ENCODE data around the gene CHN2. TPM values are rescaled to one million over a fixed set of nuclear protein-coding genes. Genes with fewer than 3 reads are reported as not detected.

Gene CHN2
- total and polyA plus RNA-seq, 2 donors (not counting 1 experiment from before 2014, with no cell fraction given) = 0.86 to 1.4 TPM

DNA sequence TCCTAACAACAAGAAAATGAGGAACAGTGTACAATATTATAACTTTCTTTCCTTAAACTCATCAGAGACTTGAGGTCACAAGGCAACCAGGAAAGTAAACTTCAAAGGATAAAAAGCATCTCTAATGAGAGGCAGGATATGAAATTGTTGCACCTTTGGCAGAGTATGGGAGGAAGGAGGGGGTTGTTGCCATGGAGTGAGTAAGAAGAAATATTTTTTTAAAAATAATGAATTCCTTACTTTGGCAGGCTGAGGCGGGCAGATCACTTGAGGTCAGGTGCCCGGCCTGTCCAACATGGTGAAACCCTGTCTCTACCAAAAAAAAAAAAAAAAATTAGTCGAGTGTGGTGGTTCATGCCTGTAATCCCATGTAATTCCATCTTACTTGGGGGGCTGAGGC lies 21.1 kb upstream of the CHN2 start:
- Histone ChIP-seq H2AFZ (ENCODE audit: insufficient read depth, low read depth, low read length, poor library complexity, severe bottlenecking) (no peak overlapping the region), H3K79me2 (ENCODE audit: control insufficient read depth, insufficient read depth, low read length) (no peaks in the 10 kb centered on the region), H3K4me3 (ENCODE audit: control extremely low read depth in 1 of 5, extremely low read depth in 1 of 5, insufficient read depth in 1 of 5, low read depth in 2 of 5, low read length in 4 of 5) (no peak overlapping the region), H3K27me3 (replicated peaks in 1 of 4; ENCODE audit: control extremely low read depth in 1 of 4, control insufficient read depth in 3 of 4, insufficient read depth in 4 of 4, low read length in 3 of 4) (peaks cover 0 to 3% (median 0%) of the 10 kb centered on the region in 4 experiments), H3K4me2 (replicated peaks; ENCODE audit: low read depth, low read length, poor library complexity, severe bottlenecking) (no peak overlapping the region), H3K36me3 (replicated peaks in 1 of 2; ENCODE audit: control extremely low read depth in 1 of 2, control insufficient read depth in 1 of 2, extremely low read depth in 1 of 2, insufficient read depth in 2 of 2, low read length in 1 of 2) (no peaks in the 10 kb centered on the region), H3K9ac (ENCODE audit: low read length) (no peak overlapping the region), H3K4me1 (ENCODE audit: control insufficient read depth in 2 of 2, insufficient read depth in 2 of 2, low read length in 2 of 2) (no peaks in the 10 kb centered on the region), H4K20me1 (ENCODE audit: control insufficient read depth, insufficient read depth, low read length, poor library complexity, severe bottlenecking) (no peaks in the 10 kb centered on the region), H3K9me3 (ENCODE audit: control extremely low read depth in 1 of 3, control insufficient read depth in 2 of 3, insufficient read depth in 1 of 3, low read length in 2 of 3) (peaks cover 0 to 3% (median 0%) of the 10 kb centered on the region in 3 donors), H3K27ac (ENCODE audit: low read length in 2 of 2) (no peak overlapping the region)
- Mint-ChIP-seq H3K27ac (no peak overlapping the region), H3K4me1 (no peaks in the 10 kb centered on the region), H3K4me3 (no peak overlapping the region), H3K27me3 (peaks cover 36% of the 10 kb centered on the region), H3K9me3 (ENCODE audit: insufficient read depth) (peaks cover 2% of the 10 kb centered on the region)
- no CpG with 5 or more reads among the region's 3 CpGs for WGBS (ENCODE audit: insufficient coverage)
- TF ChIP-seq, protein P1, sequence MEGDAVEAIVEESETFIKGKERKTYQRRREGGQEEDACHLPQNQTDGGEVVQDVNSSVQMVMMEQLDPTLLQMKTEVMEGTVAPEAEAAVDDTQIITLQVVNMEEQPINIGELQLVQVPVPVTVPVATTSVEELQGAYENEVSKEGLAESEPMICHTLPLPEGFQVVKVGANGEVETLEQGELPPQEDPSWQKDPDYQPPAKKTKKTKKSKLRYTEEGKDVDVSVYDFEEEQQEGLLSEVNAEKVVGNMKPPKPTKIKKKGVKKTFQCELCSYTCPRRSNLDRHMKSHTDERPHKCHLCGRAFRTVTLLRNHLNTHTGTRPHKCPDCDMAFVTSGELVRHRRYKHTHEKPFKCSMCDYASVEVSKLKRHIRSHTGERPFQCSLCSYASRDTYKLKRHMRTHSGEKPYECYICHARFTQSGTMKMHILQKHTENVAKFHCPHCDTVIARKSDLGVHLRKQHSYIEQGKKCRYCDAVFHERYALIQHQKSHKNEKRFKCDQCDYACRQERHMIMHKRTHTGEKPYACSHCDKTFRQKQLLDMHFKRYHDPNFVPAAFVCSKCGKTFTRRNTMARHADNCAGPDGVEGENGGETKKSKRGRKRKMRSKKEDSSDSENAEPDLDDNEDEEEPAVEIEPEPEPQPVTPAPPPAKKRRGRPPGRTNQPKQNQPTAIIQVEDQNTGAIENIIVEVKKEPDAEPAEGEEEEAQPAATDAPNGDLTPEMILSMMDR (IDR thresholded peaks at IDR 0.05) = no peak
- TF ChIP-seq EZH2 (IDR thresholded peaks at IDR 0.05; ENCODE audit: borderline replicate concordance, insufficient read depth, low read depth, low read length, poor library complexity, severe bottlenecking) = no peak
- ChIA-PET CTCF (no interaction called here), POLR2A (no interaction called here)
- DNase-seq (no peak), ATAC-seq (ENCODE audit: low read depth) (no peak)
- intact Hi-C loops (cut with micrococcal nuclease) = no loop called here

DNA sequence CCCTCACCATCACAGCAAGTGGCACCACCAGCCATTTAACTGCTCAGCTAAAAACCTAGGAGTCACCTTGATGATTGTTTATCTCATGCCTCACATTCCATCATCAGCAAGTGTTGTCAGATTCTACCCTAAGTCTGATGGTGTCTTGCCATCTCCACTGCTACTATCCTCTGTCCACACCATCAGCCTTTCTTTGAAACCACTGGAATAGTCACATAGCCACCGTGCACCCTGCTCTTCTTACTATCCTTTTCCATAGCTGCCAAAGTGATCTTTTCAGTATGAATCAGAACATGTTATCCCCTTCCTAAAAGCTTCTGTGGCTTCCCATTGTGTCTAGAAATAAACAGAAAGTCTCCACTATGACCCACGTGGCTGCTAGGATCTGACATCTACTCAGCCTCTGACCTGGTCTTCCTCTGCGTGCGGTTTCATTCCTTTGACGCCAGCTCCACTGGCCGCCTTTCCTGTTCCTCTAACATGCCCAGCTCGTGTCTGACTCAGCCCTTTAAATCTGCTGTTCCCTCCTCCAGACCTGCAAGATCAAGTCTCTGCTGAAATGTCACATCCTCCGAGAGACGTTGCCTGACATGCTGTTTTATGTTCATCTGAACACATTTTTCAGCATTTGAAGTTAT lies 16.5 kb upstream of the CHN2 start:
- Histone ChIP-seq H3K4me2 (replicated peaks; ENCODE audit: low read depth, low read length, poor library complexity, severe bottlenecking) (no peak overlapping the region), H3K4me3 (ENCODE audit: control extremely low read depth in 1 of 5, extremely low read depth in 1 of 5, insufficient read depth in 1 of 5, low read depth in 2 of 5, low read length in 4 of 5) (no peak overlapping the region), H2AFZ (ENCODE audit: insufficient read depth, low read depth, low read length, poor library complexity, severe bottlenecking) (no peak overlapping the region), H3K27me3 (replicated peaks in 1 of 4; ENCODE audit: control extremely low read depth in 1 of 4, control insufficient read depth in 3 of 4, insufficient read depth in 4 of 4, low read length in 3 of 4) (peaks cover 0 to 5% (median 2%) of the 10 kb centered on the region in 4 experiments), H3K4me1 (ENCODE audit: control insufficient read depth in 2 of 2, insufficient read depth in 2 of 2, low read length in 2 of 2) (no peaks in the 10 kb centered on the region), H3K27ac (ENCODE audit: low read length in 2 of 2) (no peak overlapping the region), H3K9me3 (ENCODE audit: control extremely low read depth in 1 of 3, control insufficient read depth in 2 of 3, insufficient read depth in 1 of 3, low read length in 2 of 3) (peaks cover 0 to 6% (median 0%) of the 10 kb centered on the region in 3 donors), H4K20me1 (ENCODE audit: control insufficient read depth, insufficient read depth, low read length, poor library complexity, severe bottlenecking) (no peaks in the 10 kb centered on the region), H3K79me2 (ENCODE audit: control insufficient read depth, insufficient read depth, low read length) (no peaks in the 10 kb centered on the region), H3K36me3 (replicated peaks in 1 of 2; ENCODE audit: control extremely low read depth in 1 of 2, control insufficient read depth in 1 of 2, extremely low read depth in 1 of 2, insufficient read depth in 2 of 2, low read length in 1 of 2) (no peaks in the 10 kb centered on the region), H3K9ac (ENCODE audit: low read length) (no peak overlapping the region)
- peaks cover 2% of the 10 kb centered on the region for H3K9me3 Mint-ChIP-seq (ENCODE audit: insufficient read depth)
- no peak overlapping the region for H3K4me3 Mint-ChIP-seq
- TF ChIP-seq EZH2 (IDR thresholded peaks at IDR 0.05; ENCODE audit: borderline replicate concordance, insufficient read depth, low read depth, low read length, poor library complexity, severe bottlenecking) = no peak
- TF ChIP-seq, protein P1 (IDR thresholded peaks at IDR 0.05) = no peak
- WGBS (ENCODE audit: insufficient coverage) = 31% methylated on average over 8 of the region's 9 CpGs
- intact Hi-C loops (cut with micrococcal nuclease) = no loop called here
- ChIA-PET POLR2A (no interaction called here), CTCF (no interaction called here)
- H3K4me1 Mint-ChIP-seq = no peaks in the 10 kb centered on the region
- no peak overlapping the region for H3K27ac Mint-ChIP-seq
- ATAC-seq (ENCODE audit: low read depth) = no peak
- H3K27me3 Mint-ChIP-seq = peaks cover 15% of the 10 kb centered on the region
- DNase-seq = no peak

Measured in B cell (primary cell).